ENCODE measurements around the gene FGR.

DNA sequence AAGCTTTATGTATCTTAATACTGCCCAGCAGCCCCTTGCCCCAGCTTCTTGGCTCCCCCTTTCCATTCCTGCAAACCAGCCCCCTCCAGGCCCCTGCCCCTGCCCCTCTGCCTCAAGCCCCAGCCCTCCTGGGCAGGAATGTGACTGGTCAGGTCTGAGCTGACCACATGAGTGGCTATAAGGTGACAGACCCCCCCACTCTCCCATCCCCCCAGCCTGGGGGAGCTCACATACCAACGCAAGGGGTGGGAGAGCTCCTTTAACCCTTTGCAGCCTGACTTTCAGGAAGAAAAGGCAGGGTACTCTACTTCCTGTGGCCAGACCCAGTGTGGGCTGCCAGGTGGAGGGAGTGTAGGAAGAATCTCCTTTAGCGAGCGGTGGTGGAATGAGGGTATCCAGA lies 64.2 kb downstream of the FGR start:
- TF ChIP-seq ARNTL (CRISPR knock-in tag; IDR thresholded peaks at IDR 0.05; ENCODE audit: borderline replicate concordance, low read depth) (no peak), ZNF70 (CRISPR knock-in tag; IDR thresholded peaks at IDR 0.05) (no peak), TOX (CRISPR knock-in tag; IDR thresholded peaks at IDR 0.05; ENCODE audit: borderline replicate concordance) (no peak), ESRRG (CRISPR knock-in tag; IDR thresholded peaks at IDR 0.05) (no peak), ZFP3 (CRISPR knock-in tag; IDR thresholded peaks at IDR 0.05) (no peak), ZFP30 (CRISPR knock-in tag; IDR thresholded peaks at IDR 0.05) (no peak), ZNF565 (CRISPR knock-in tag; conservative IDR thresholded peaks at IDR 0.05; ENCODE audit: low read depth) (no peak), ISL1 (CRISPR knock-in tag; IDR thresholded peaks at IDR 0.05) (no peak)
- TF ChIP-seq, protein P1, sequence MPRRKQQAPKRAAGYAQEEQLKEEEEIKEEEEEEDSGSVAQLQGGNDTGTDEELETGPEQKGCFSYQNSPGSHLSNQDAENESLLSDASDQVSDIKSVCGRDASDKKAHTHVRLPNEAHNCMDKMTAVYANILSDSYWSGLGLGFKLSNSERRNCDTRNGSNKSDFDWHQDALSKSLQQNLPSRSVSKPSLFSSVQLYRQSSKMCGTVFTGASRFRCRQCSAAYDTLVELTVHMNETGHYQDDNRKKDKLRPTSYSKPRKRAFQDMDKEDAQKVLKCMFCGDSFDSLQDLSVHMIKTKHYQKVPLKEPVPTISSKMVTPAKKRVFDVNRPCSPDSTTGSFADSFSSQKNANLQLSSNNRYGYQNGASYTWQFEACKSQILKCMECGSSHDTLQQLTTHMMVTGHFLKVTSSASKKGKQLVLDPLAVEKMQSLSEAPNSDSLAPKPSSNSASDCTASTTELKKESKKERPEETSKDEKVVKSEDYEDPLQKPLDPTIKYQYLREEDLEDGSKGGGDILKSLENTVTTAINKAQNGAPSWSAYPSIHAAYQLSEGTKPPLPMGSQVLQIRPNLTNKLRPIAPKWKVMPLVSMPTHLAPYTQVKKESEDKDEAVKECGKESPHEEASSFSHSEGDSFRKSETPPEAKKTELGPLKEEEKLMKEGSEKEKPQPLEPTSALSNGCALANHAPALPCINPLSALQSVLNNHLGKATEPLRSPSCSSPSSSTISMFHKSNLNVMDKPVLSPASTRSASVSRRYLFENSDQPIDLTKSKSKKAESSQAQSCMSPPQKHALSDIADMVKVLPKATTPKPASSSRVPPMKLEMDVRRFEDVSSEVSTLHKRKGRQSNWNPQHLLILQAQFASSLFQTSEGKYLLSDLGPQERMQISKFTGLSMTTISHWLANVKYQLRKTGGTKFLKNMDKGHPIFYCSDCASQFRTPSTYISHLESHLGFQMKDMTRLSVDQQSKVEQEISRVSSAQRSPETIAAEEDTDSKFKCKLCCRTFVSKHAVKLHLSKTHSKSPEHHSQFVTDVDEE (CRISPR knock-in tag; IDR thresholded peaks at IDR 0.05), result no peak
- TF ChIP-seq, protein P2, sequence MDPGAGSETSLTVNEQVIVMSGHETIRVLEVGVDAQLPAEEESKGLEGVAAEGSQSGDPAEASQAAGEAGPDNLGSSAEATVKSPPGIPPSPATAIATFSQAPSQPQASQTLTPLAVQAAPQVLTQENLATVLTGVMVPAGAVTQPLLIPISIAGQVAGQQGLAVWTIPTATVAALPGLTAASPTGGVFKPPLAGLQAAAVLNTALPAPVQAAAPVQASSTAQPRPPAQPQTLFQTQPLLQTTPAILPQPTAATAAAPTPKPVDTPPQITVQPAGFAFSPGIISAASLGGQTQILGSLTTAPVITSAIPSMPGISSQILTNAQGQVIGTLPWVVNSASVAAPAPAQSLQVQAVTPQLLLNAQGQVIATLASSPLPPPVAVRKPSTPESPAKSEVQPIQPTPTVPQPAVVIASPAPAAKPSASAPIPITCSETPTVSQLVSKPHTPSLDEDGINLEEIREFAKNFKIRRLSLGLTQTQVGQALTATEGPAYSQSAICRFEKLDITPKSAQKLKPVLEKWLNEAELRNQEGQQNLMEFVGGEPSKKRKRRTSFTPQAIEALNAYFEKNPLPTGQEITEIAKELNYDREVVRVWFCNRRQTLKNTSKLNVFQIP (CRISPR knock-in tag; IDR thresholded peaks at IDR 0.05; ENCODE audit: borderline replicate concordance, low read depth), result no peak
